ENCODE data around the gene DKK1. TPM values are rescaled to one million over a fixed set of nuclear protein-coding genes. Genes with fewer than 3 reads are reported as not detected.

Gene DKK1
- total RNA-seq, 2 donors from 2014 or later = 12.0 to 28.9 TPM

- Histone ChIP-seq H3K4me3 (ENCODE audit: low read length) (no peak overlapping the region), H3K4me1 (ENCODE audit: control insufficient read depth, insufficient read depth, low read length) (no peaks in the 10 kb centered on the region), H3K27ac (ENCODE audit: low read depth, low read length) (no peak overlapping the region), H3K9ac (ENCODE audit: extremely low read depth, low read length, poor library complexity, severe bottlenecking) (no peak overlapping the region), H3K27me3 (ENCODE audit: control insufficient read depth, insufficient read depth, low read length, poor library complexity, severe bottlenecking) (peaks cover 8% of the 10 kb centered on the region), H3K9me3 (ENCODE audit: control insufficient read depth, low read length) (no peaks in the 10 kb centered on the region), H3K36me3 (ENCODE audit: control insufficient read depth, insufficient read depth, low read length) (peaks cover 2% of the 10 kb centered on the region)
- H3K4me1 Mint-ChIP-seq = peaks cover 8% of the 10 kb centered on the region
- TF ChIP-seq CTCF (conservative IDR thresholded peaks at IDR 0.05) = no peak
- H3K27me3 Mint-ChIP-seq (ENCODE audit: insufficient read depth) = peaks cover 15% of the 10 kb centered on the region
- no peak for DNase-seq
- H3K9me3 Mint-ChIP-seq = no peaks in the 10 kb centered on the region
- no peak overlapping the region for H3K4me3 Mint-ChIP-seq
- WGBS, 2 experiments (ENCODE audit: insufficient coverage in 1 of 2, insufficient read length in 1 of 2) = 63 to 100% methylated on average over 1 of the region's 1 CpG
- no peak overlapping the region for H3K27ac Mint-ChIP-seq
- no peaks in the 10 kb centered on the region for H3K36me3 Mint-ChIP-seq (ENCODE audit: low read depth)
These were observed 8.2 kb downstream of the DKK1 start for GRCh38 chr10:52322323-52322722.

DNA sequence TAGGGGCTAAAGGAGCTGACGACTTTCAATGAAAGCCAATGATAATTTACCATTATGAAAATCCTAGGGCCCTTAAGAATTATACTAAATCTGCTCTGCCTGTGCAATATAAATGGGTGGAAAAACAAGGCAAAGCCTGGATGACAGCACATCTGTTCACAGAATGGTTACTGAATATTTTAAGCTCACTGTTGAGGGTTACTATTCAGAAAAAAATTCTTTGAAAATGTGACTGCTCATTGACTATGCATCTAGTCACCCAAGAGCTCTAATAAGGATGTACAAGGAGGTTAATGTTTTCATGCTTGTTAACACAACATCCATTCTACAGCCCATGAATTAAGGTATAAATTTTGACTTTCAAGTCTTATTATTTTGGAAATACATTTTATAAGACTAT lies 8.9 kb downstream of the DKK1 start:
- no peak for TF ChIP-seq CTCF (conservative IDR thresholded peaks at IDR 0.05)
- Mint-ChIP-seq H3K4me1 (peaks cover 7% of the 10 kb centered on the region), H3K4me3 (no peak overlapping the region), H3K27ac (no peak overlapping the region), H3K9me3 (no peaks in the 10 kb centered on the region), H3K36me3 (ENCODE audit: low read depth) (no peaks in the 10 kb centered on the region), H3K27me3 (ENCODE audit: insufficient read depth) (peaks cover 11% of the 10 kb centered on the region)
- H3K9me3 ChIP-seq (ENCODE audit: control insufficient read depth, low read length) = no peaks in the 10 kb centered on the region
- H3K27ac ChIP-seq (ENCODE audit: low read depth, low read length) = no peak overlapping the region
- no peak for DNase-seq
- WGBS, 2 experiments (ENCODE audit: insufficient coverage in 1 of 2, insufficient read length in 1 of 2) = 100% methylated on average over 1 of the region's 1 CpG; no CpG with 5 or more reads in 1 of the 2 experiments
- H3K9ac ChIP-seq (ENCODE audit: extremely low read depth, low read length, poor library complexity, severe bottlenecking) = no peak overlapping the region
- H3K4me1 ChIP-seq (ENCODE audit: control insufficient read depth, insufficient read depth, low read length) = no peaks in the 10 kb centered on the region
- H3K36me3 ChIP-seq (ENCODE audit: control insufficient read depth, insufficient read depth, low read length) = no peaks in the 10 kb centered on the region
- H3K4me3 ChIP-seq (ENCODE audit: low read length) = no peak overlapping the region
- peaks cover 8% of the 10 kb centered on the region for H3K27me3 ChIP-seq (ENCODE audit: control insufficient read depth, insufficient read depth, low read length, poor library complexity, severe bottlenecking)

- Mint-ChIP-seq H3K9me3 (no peaks in the 10 kb centered on the region), H3K27me3 (ENCODE audit: insufficient read depth) (peaks cover 8% of the 10 kb centered on the region), H3K36me3 (ENCODE audit: low read depth) (no peaks in the 10 kb centered on the region), H3K4me3 (no peak overlapping the region), H3K27ac (no peak overlapping the region), H3K4me1 (peaks cover 5% of the 10 kb centered on the region)
- no peaks in the 10 kb centered on the region for H3K4me1 ChIP-seq (ENCODE audit: control insufficient read depth, insufficient read depth, low read length)
- H3K27me3 ChIP-seq (ENCODE audit: control insufficient read depth, insufficient read depth, low read length, poor library complexity, severe bottlenecking) = peaks cover 8% of the 10 kb centered on the region
- no peak overlapping the region for H3K9ac ChIP-seq (ENCODE audit: extremely low read depth, low read length, poor library complexity, severe bottlenecking)
- H3K4me3 ChIP-seq (ENCODE audit: low read length) = no peak overlapping the region
- DNase-seq = no peak
- 94 to 100% methylated on average over 1 to 2 of the region's 2 CpGs for WGBS, 2 experiments (ENCODE audit: insufficient coverage in 1 of 2, insufficient read length in 1 of 2)
- TF ChIP-seq CTCF (conservative IDR thresholded peaks at IDR 0.05) = no peak
- no peaks in the 10 kb centered on the region for H3K36me3 ChIP-seq (ENCODE audit: control insufficient read depth, insufficient read depth, low read length)
- H3K27ac ChIP-seq (ENCODE audit: low read depth, low read length) = no peak overlapping the region
- H3K9me3 ChIP-seq (ENCODE audit: control insufficient read depth, low read length) = no peaks in the 10 kb centered on the region
These were observed 12.3 kb downstream of the DKK1 start for GRCh38 chr10:52326382-52326781.
